Endodermal cell (in vitro differentiated cells): ENCODE measurements around the gene EIF3I. TPM values are rescaled to one million over a fixed set of nuclear protein-coding genes. Genes with fewer than 3 reads are reported as not detected.
A peak's percentile ranks its signal among the peaks of the same experiment; 100 is the strongest.

ENCODE experiments used
- DNase-seq: peaks from one replicate; pipeline ENCODE4 v3.0.0-alpha.2; 2017
- H3K27ac ChIP-seq: 2 replicates; pipeline ENCODE4 v1.5.1; 2013; ENCODE audit warnings: mild to moderate bottlenecking, low read depth, low read length, moderate library complexity
- H3K27me3 ChIP-seq: 2 replicates; pipeline ENCODE4 v1.6.1; 2013; ENCODE audit warnings: mild to moderate bottlenecking, low read length, moderate library complexity; ENCODE audit not compliant: insufficient read depth, control insufficient read depth, poor library complexity, severe bottlenecking
- H3K36me3 ChIP-seq: 2 replicates; pipeline ENCODE4 v1.7.0; 2013; ENCODE audit warnings: mild to moderate bottlenecking, low read length, moderate library complexity; ENCODE audit not compliant: control insufficient read depth, insufficient read depth
- H3K4me1 ChIP-seq: one replicate; pipeline ENCODE4 v1.7.0; 2013; ENCODE audit warnings: low read length; ENCODE audit not compliant: control insufficient read depth, insufficient read depth
- H3K4me3 ChIP-seq: 2 replicates; pipeline ENCODE4 v1.5.1; 2013; ENCODE audit warnings: mild to moderate bottlenecking, low read length, moderate library complexity
- H3K9ac ChIP-seq: 2 replicates; pipeline ENCODE4 v1.6.1; 2013; ENCODE audit warnings: mild to moderate bottlenecking, low read length, moderate library complexity; ENCODE audit not compliant: poor library complexity, severe bottlenecking; ENCODE audit errors: extremely low read depth
- H3K9me3 ChIP-seq: 2 replicates; pipeline ENCODE4 v1.6.1; 2013; ENCODE audit warnings: mild to moderate bottlenecking, low read length, moderate library complexity; ENCODE audit not compliant: control insufficient read depth
- H3K27ac Mint-ChIP-seq: 2 replicates; pipeline ENCODE4 v1.8.0; 2020; ENCODE audit warnings: mixed read lengths
- H3K27me3 Mint-ChIP-seq: 2 replicates; pipeline ENCODE4 v1.8.0; 2021; ENCODE audit warnings: mild to moderate bottlenecking, mixed read lengths; ENCODE audit not compliant: insufficient read depth
- H3K36me3 Mint-ChIP-seq: 2 replicates; pipeline ENCODE4 v1.8.0; 2020; ENCODE audit warnings: low read depth, mixed read lengths
- H3K4me1 Mint-ChIP-seq: 2 replicates; pipeline ENCODE4 v1.8.0; 2020; ENCODE audit warnings: mixed read lengths
- H3K4me3 Mint-ChIP-seq: 2 replicates; pipeline ENCODE4 v1.8.0; 2020; ENCODE audit warnings: mild to moderate bottlenecking, moderate library complexity, mixed read lengths
- H3K9me3 Mint-ChIP-seq: 2 replicates; pipeline ENCODE4 v1.8.0; 2020; ENCODE audit warnings: mild to moderate bottlenecking, mixed read lengths
- CTCF ChIP-seq: fragments of 200-600 bp; sonication (generic); conservative IDR thresholded peaks from 2 replicates; pipeline ENCODE4 v1.5.0; 2021; ENCODE audit warnings: antibody characterized with exemption, mild to moderate bottlenecking
- WGBS, 2 experiments: methylation state at CpG; one replicate each; pipeline versions ENCODE4 v1.1.5 to v1.1.7; 2013; ENCODE audit warnings: missing lambda C conversion rate in 2 of 2, mixed read lengths in 1 of 2; ENCODE audit not compliant: insufficient coverage in 1 of 2, insufficient read length in 1 of 2; 5-methylcytosine and 5-hydroxymethylcytosine counted together
- total RNA-seq, 2 donors: library from RNA; stranded (reverse); fragmentation: NEBNext Ultra II Directional in 1 of 2; extraction: Animal tissue kit (Norgen Biotek cat#: 25700) in 1 of 2; gene quantifications; 2 replicates in 1 of 2; 3 replicates in 1 of 2; pipeline ENCODE4 v1.2.1, GENCODE V29; 2021

The EIF3I gene
- total RNA-seq, 2 donors from 2014 or later = 194 to 198 TPM

- H3K4me3 Mint-ChIP-seq = peak overlapping the region; percentile 83
- H3K36me3 Mint-ChIP-seq = peaks cover 30% of the 10 kb centered on the region
- DNase-seq = no peak
- no peaks in the 10 kb centered on the region for H3K4me1 ChIP-seq
- peaks cover 29% of the 10 kb centered on the region for H3K4me1 Mint-ChIP-seq
- no peaks in the 10 kb centered on the region for H3K27me3 Mint-ChIP-seq
- 85 to 90% methylated on average over 3 to 7 of the region's 7 CpGs for WGBS, 2 experiments
- H3K27me3 ChIP-seq = no peaks in the 10 kb centered on the region
- TF ChIP-seq CTCF = no peak
- H3K4me3 ChIP-seq = peak overlapping the region; percentile 94
- no peak overlapping the region for H3K9ac ChIP-seq
- H3K9me3 Mint-ChIP-seq = no peaks in the 10 kb centered on the region
- H3K27ac ChIP-seq = peak overlapping the region; percentile 6
- H3K9me3 ChIP-seq = no peaks in the 10 kb centered on the region
- H3K36me3 ChIP-seq = peaks cover 49% of the 10 kb centered on the region
- H3K27ac Mint-ChIP-seq = no peak overlapping the region
Observed at GRCh38 chr1:32178380-32179192, 43.6 kb upstream of the EIF3I start.

GRCh38 chr1:32179193-32179442, 43.1 kb upstream of the EIF3I start:
- no peaks in the 10 kb centered on the region for H3K9me3 Mint-ChIP-seq
- peaks cover 33% of the 10 kb centered on the region for H3K36me3 Mint-ChIP-seq
- peak overlapping the region; percentile 93 for H3K27ac ChIP-seq

GRCh38 chr1:32179443-32180185, 42.6 kb upstream of the EIF3I start, which contains the start of gene TXLNA:
TXLNA (plus strand) TSS chr1:32179675; CDS start chr1:32180346, 671 bp downstream.
- no peaks in the 10 kb centered on the region for H3K27me3 ChIP-seq
- no peaks in the 10 kb centered on the region for H3K9me3 ChIP-seq
- Mint-ChIP-seq H3K4me3 (peak within 1 kb of the TSS; percentile 83), H3K4me1 (peaks cover 29% of the 10 kb centered on the region), H3K27ac (peak within 1 kb of the TSS; percentile 96), H3K27me3 (no peaks in the 10 kb centered on the region), H3K9me3 (no peaks in the 10 kb centered on the region), H3K36me3 (peaks cover 34% of the 10 kb centered on the region)
- no peak for TF ChIP-seq CTCF
- H3K9ac ChIP-seq = peak within 1 kb of the TSS; percentile 84
- DNase-seq = peak; percentile 98
- peak within 1 kb of the TSS; percentile 93 for H3K27ac ChIP-seq
- no peaks in the 10 kb centered on the region for H3K4me1 ChIP-seq
- H3K36me3 ChIP-seq = peaks cover 49% of the 10 kb centered on the region
- 1% methylated on average over 44 to 79 of the region's 79 CpGs for WGBS, 2 experiments
- H3K4me3 ChIP-seq = peak within 1 kb of the TSS; percentile 94

More at GRCh38 chr1:32179193-32179442, 43.1 kb upstream of the EIF3I start:
- no peak for DNase-seq
- no peaks in the 10 kb centered on the region for H3K27me3 Mint-ChIP-seq
- no peaks in the 10 kb centered on the region for H3K27me3 ChIP-seq
- peak overlapping the region; percentile 83 for H3K4me3 Mint-ChIP-seq
- no peak for TF ChIP-seq CTCF
- peaks cover 29% of the 10 kb centered on the region for H3K4me1 Mint-ChIP-seq
- H3K9ac ChIP-seq = no peak overlapping the region
- H3K4me1 ChIP-seq = no peaks in the 10 kb centered on the region
- H3K9me3 ChIP-seq = no peaks in the 10 kb centered on the region
- peaks cover 49% of the 10 kb centered on the region for H3K36me3 ChIP-seq
- peak overlapping the region; percentile 91 for H3K27ac Mint-ChIP-seq
- H3K4me3 ChIP-seq = peak overlapping the region; percentile 94
- 53 to 63% methylated on average over 6 to 7 of the region's 7 CpGs for WGBS, 2 experiments
